HCT116 (cell line): ENCODE data around the gene ATP10B. TPM values are rescaled to one million over a fixed set of nuclear protein-coding genes. Genes with fewer than 3 reads are reported as not detected.

Experiments
- ATAC-seq: fragments of 200-7000 bp; cut with Tn5 transposase; 2 replicates; pipeline ENCODE4 v1.9.1; 2020; ENCODE audit warnings: mild to moderate bottlenecking, moderate library complexity
- BruUV-seq: library from RNA; stranded (reverse); fragments of 400-500 nt; replicated peaks from 2 replicates; lab custom pipeline; 2021; lab: Mats Ljungman, UMichigan
- CTCF ChIA-PET: fragments of 300-600 bp; sonication (Branson Sonifier 250); formaldehyde crosslinking; loops from one replicate; lab custom pipeline; 2021; ENCODE audit warnings: antibody characterized with exemption; lab: Charles Lee
- POLR2A ChIA-PET: fragments of 300-600, 350-600 bp; sonication (Branson Sonifier 250); formaldehyde crosslinking; loops from one replicate; lab custom pipeline; 2021; ENCODE audit warnings: antibody characterized with exemption; lab: Charles Lee
- RAD21 ChIA-PET, 2 experiments: fragments of 300-600 bp; sonication (Branson Sonifier 250); formaldehyde crosslinking; loops; one replicate each; lab custom pipeline; 2023; ENCODE audit warnings: low total read pairs in 2 of 2; ENCODE audit not compliant: uncharacterized antibody in 2 of 2, unreplicated experiment in 2 of 2, low non-redundant PET in 1 of 2; lab: Charles Lee
- DNase-seq: peaks from one replicate; pipeline ENCODE4 v3.0.0-alpha.2; 2010; ENCODE audit warnings: low read depth, low spot score
- H2AFZ ChIP-seq: fragments of 200-600 bp; shearing (Covaris generic), sonication (generic); 2 replicates; pipeline ENCODE4 v1.6.1; 2017; ENCODE audit warnings: low read depth, mixed run types, mixed read lengths, antibody characterized with exemption, low read length; ENCODE audit not compliant: poor library complexity, severe bottlenecking
- H3K27ac ChIP-seq: 2 replicates; pipeline ENCODE4 v1.5.1; 2012; ENCODE audit warnings: low read depth, low read length
- H3K27me3 ChIP-seq: fragments of 200-600 bp; sonication (generic); 2 replicates; pipeline ENCODE4 v1.6.1; 2016; ENCODE audit warnings: mixed run types, low read length, mixed read lengths; ENCODE audit not compliant: insufficient read depth
- H3K36me3 ChIP-seq, 2 experiments: fragments of 200-500 bp in 1 of 2; fragments of 200-600 bp in 1 of 2; sonication (Bioruptor generic) in 1 of 2; sonication (generic) in 1 of 2; 2 replicates each; pipeline versions ENCODE4 v1.5.1 to v1.6.1; 2014 to 2016; ENCODE audit warnings: low read length in 2 of 2, inconsistent platforms in 1 of 2, mixed read lengths in 1 of 2, mixed run types in 1 of 2; ENCODE audit not compliant: insufficient read depth in 2 of 2, control insufficient read depth in 1 of 2
- H3K4me1 ChIP-seq, 2 experiments: fragments of 200-600 bp in 1 of 2; sonication (generic) in 1 of 2; 2 replicates each; pipeline versions ENCODE4 v1.5.1 to v1.6.1; 2012 to 2017; ENCODE audit warnings: low read length in 2 of 2, inconsistent platforms in 1 of 2, mild to moderate bottlenecking in 1 of 2, mixed read lengths in 1 of 2, mixed run types in 1 of 2, moderate library complexity in 1 of 2; ENCODE audit not compliant: insufficient read depth in 2 of 2, control insufficient read depth in 1 of 2
- H3K4me2 ChIP-seq: fragments of 200-600 bp; sonication (generic); 2 replicates; pipeline ENCODE4 v1.6.1; 2017; ENCODE audit warnings: mixed run types, low read length, mixed read lengths
- H3K4me3 ChIP-seq, 2 experiments: fragments of 200-600 bp in 1 of 2; sonication (generic) in 1 of 2; replicated peaks in 1 of 2; 2 replicates each; pipeline ENCODE4 v1.5.1; 2011 to 2016; ENCODE audit warnings: low read length in 2 of 2, control low read depth in 1 of 2, low read depth in 1 of 2, mild to moderate bottlenecking in 1 of 2, mixed read lengths in 1 of 2, mixed run types in 1 of 2
- H3K79me2 ChIP-seq: fragments of 200-600 bp; sonication (generic); 2 replicates; pipeline ENCODE4 v1.6.1; 2017; ENCODE audit warnings: mild to moderate bottlenecking, mixed run types, low read length, moderate library complexity, mixed read lengths; ENCODE audit not compliant: insufficient read depth
- H3K9ac ChIP-seq: fragments of 200-600 bp; sonication (generic); 2 replicates; pipeline ENCODE4 v1.6.1; 2016; ENCODE audit warnings: low read length, mixed read lengths
- H3K9me2 ChIP-seq: fragments of 200-600 bp; sonication (generic), shearing (Covaris generic); 2 replicates; pipeline ENCODE4 v1.6.1; 2017; ENCODE audit warnings: mixed run types, mild to moderate bottlenecking, moderate library complexity; ENCODE audit not compliant: insufficient read depth
- H3K9me3 ChIP-seq, 2 experiments: fragments of 200-500 bp in 1 of 2; fragments of 200-600 bp in 1 of 2; sonication (Bioruptor generic) in 1 of 2; sonication (generic) in 1 of 2; 2 replicates each; pipeline ENCODE4 v1.6.1; 2014 to 2017; ENCODE audit warnings: low read length in 2 of 2, mixed read lengths in 2 of 2, inconsistent platforms in 1 of 2, low read depth in 1 of 2, mild to moderate bottlenecking in 1 of 2, mixed run types in 1 of 2, moderate library complexity in 1 of 2; ENCODE audit not compliant: control insufficient read depth in 1 of 2, insufficient read depth in 1 of 2
- H4K20me1 ChIP-seq: fragments of 200-600 bp; sonication (generic), shearing (Covaris generic); 2 replicates; pipeline ENCODE4 v1.6.1; 2017; ENCODE audit warnings: mixed run types, mild to moderate bottlenecking, moderate library complexity; ENCODE audit not compliant: insufficient read depth
- ELF1 ChIP-seq: IDR thresholded peaks from 2 replicates; pipeline ENCODE4 v1.6.1; 2012; ENCODE audit warnings: low read depth, borderline replicate concordance
- EZH2 ChIP-seq: fragments of 200-600 bp; sonication (generic); IDR thresholded peaks from 2 replicates; pipeline ENCODE4 v1.6.1; 2017; ENCODE audit warnings: antibody characterized with exemption, mixed run types
- RAD21 ChIP-seq: IDR thresholded peaks from 2 replicates; pipeline ENCODE4 v1.6.1; 2012; ENCODE audit warnings: low read depth, mild to moderate bottlenecking
- REST ChIP-seq: IDR thresholded peaks from 2 replicates; pipeline ENCODE4 v1.6.1; 2012; ENCODE audit warnings: low read depth
- SIN3A ChIP-seq: IDR thresholded peaks from 2 replicates; pipeline ENCODE4 v1.6.1; 2012; ENCODE audit warnings: low read depth
- SP1 ChIP-seq: IDR thresholded peaks from 2 replicates; pipeline ENCODE4 v1.6.1; 2012; ENCODE audit warnings: low read depth
- SRF ChIP-seq: IDR thresholded peaks from 2 replicates; pipeline ENCODE4 v1.6.1; 2012; ENCODE audit warnings: low read depth
- YY1 ChIP-seq: IDR thresholded peaks from 2 replicates; pipeline ENCODE4 v1.6.1; 2011; ENCODE audit warnings: low read length, low read depth, moderate library complexity, mild to moderate bottlenecking; ENCODE audit not compliant: insufficient replicate concordance; ENCODE audit errors: extremely low read depth
- intact Hi-C: fragments of 100-400 bp; cut with micrococcal nuclease; formaldehyde crosslinking; loops from 2 replicates; pipeline ENCODE4 v1.10.0; 2022
- total RNA-seq: library from RNA; stranded (reverse); gene quantifications from one replicate; pipeline ENCODE4 v1.2.1, GENCODE V29; 2021; ENCODE audit not compliant: unreplicated experiment
- TF ChIP-seq, protein P1 (sequence below), 3 experiments: fragments of 200-600 bp in 1 of 3; sonication (generic) in 1 of 3; IDR thresholded peaks in 2 of 3; conservative IDR thresholded peaks in 1 of 3; 2 replicates each; pipeline ENCODE4 v1.5.1; 2012 to 2017; ENCODE audit warnings: low read depth in 2 of 3, low read length in 2 of 3, antibody characterized with exemption in 1 of 3, borderline replicate concordance in 1 of 3, control low read depth in 1 of 3, mild to moderate bottlenecking in 1 of 3, mixed read lengths in 1 of 3, mixed run types in 1 of 3, moderate library complexity in 1 of 3; ENCODE audit not compliant: insufficient read depth in 1 of 3
- TF ChIP-seq, protein P2 (sequence below): IDR thresholded peaks from 2 replicates; pipeline ENCODE4 v1.6.1; 2012
- TF ChIP-seq, protein P3 (sequence below): IDR thresholded peaks from 2 replicates; pipeline ENCODE4 v1.6.1; 2012

ATP10B gene
- total RNA-seq, 1 experiment from 2014 or later = 0.07 TPM

- no peaks in the 10 kb centered on the region for H3K36me3 ChIP-seq
- ATAC-seq (no peak), DNase-seq (no peak)
- H3K79me2 ChIP-seq = no peaks in the 10 kb centered on the region
- H4K20me1 ChIP-seq = no peaks in the 10 kb centered on the region
- intact Hi-C loops = no loop called here
- TF ChIP-seq SRF (no peak), YY1 (no peak), SIN3A (no peak), ELF1 (no peak), REST (no peak), SP1 (no peak), EZH2 (no peak), RAD21 (no peak)
- TF ChIP-seq, protein P1, sequence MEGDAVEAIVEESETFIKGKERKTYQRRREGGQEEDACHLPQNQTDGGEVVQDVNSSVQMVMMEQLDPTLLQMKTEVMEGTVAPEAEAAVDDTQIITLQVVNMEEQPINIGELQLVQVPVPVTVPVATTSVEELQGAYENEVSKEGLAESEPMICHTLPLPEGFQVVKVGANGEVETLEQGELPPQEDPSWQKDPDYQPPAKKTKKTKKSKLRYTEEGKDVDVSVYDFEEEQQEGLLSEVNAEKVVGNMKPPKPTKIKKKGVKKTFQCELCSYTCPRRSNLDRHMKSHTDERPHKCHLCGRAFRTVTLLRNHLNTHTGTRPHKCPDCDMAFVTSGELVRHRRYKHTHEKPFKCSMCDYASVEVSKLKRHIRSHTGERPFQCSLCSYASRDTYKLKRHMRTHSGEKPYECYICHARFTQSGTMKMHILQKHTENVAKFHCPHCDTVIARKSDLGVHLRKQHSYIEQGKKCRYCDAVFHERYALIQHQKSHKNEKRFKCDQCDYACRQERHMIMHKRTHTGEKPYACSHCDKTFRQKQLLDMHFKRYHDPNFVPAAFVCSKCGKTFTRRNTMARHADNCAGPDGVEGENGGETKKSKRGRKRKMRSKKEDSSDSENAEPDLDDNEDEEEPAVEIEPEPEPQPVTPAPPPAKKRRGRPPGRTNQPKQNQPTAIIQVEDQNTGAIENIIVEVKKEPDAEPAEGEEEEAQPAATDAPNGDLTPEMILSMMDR (IDR thresholded peaks at IDR 0.05 in 2 of 3, conservative IDR thresholded peaks at IDR 0.05 in 1 of 3; ENCODE audit: borderline replicate concordance in 1 of 3, insufficient read depth in 1 of 3, low read depth in 2 of 3, low read length in 2 of 3) = no peak
- TF ChIP-seq, protein P2, sequence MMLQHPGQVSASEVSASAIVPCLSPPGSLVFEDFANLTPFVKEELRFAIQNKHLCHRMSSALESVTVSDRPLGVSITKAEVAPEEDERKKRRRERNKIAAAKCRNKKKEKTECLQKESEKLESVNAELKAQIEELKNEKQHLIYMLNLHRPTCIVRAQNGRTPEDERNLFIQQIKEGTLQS = no peak
- TF ChIP-seq, protein P3, sequence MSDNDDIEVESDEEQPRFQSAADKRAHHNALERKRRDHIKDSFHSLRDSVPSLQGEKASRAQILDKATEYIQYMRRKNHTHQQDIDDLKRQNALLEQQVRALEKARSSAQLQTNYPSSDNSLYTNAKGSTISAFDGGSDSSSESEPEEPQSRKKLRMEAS = no peak
- POLR2A ChIA-PET = no interaction called here
- no peaks in the 10 kb centered on the region for H3K9me2 ChIP-seq
- H3K27me3 ChIP-seq = no peaks in the 10 kb centered on the region
- RAD21 ChIA-PET = no interaction called here
- no peak overlapping the region for H3K9ac ChIP-seq
- no peak overlapping the region for H2AFZ ChIP-seq
- no peak overlapping the region for H3K27ac ChIP-seq
- no peaks in the 10 kb centered on the region for H3K9me3 ChIP-seq
- no peak overlapping the region for H3K4me3 ChIP-seq
- CTCF ChIA-PET = no interaction called here
- no peaks in the 10 kb centered on the region for H3K4me1 ChIP-seq
- H3K4me2 ChIP-seq = no peak overlapping the region
- BruUV-seq = no TSS peak
Measured at GRCh38 chr5:160774666-160775315, 77.2 kb downstream of the ATP10B start.
